HepG2 (cell line): ENCODE results near the gene DUSP8. TPM values are rescaled to one million over a fixed set of nuclear protein-coding genes. Genes with fewer than 3 reads are reported as not detected.

ENCODE experiments used
- ATAC-seq: fragments of 200-7000 bp; cut with Tn5 transposase; 3 replicates; pipeline ENCODE4 v1.9.1; 2020; ENCODE audit warnings: mild to moderate bottlenecking, moderate library complexity
- BruUV-seq: library from RNA; stranded (reverse); fragments of 400-500 nt; replicated peaks from 2 replicates; lab custom pipeline; 2021; lab: Mats Ljungman, UMichigan
- CTCF ChIA-PET: fragments of 300-600 bp; formaldehyde crosslinking; extraction: SDS; loops from one replicate; lab custom pipeline; 2021; ENCODE audit warnings: low total read pairs, inconsistent platforms, low intra/inter-chr PET ratio; lab: Yijun Ruan, JAX
- POLR2A ChIA-PET: fragments of 350-600 bp; sonication (Branson Sonifier 250); formaldehyde crosslinking; loops from one replicate; lab custom pipeline; 2020; ENCODE audit warnings: antibody characterized with exemption, inconsistent platforms; lab: Yijun Ruan, JAX
- DNase-seq: peaks from one replicate; pipeline ENCODE4 v3.0.0-alpha.2; 2015; ENCODE audit warnings: low spot score
- FAIRE-seq: peaks from 3 replicates; lab custom pipeline; 2011; peaks lifted over from hg19 to GRCh38; lab: Jason Lieb, UNC
- H2AFZ ChIP-seq: one replicate; pipeline ENCODE4 v1.6.1; 2011; ENCODE audit warnings: low read length, inconsistent platforms
- H3K27ac ChIP-seq: fragments of 300-600 bp; 3 replicates; pipeline ENCODE4 v1.8.0; 2011; ENCODE audit warnings: mixed run types, mild to moderate bottlenecking, mixed read lengths, low read length, inconsistent platforms; ENCODE audit not compliant: insufficient read depth; ENCODE audit errors: extremely low read length
- H3K27me3 ChIP-seq, 2 experiments: fragments of 200-600 bp in 1 of 2; 2 replicates in 1 of 2; 3 replicates in 1 of 2; pipeline versions ENCODE4 v1.6.0 to v1.8.0; 2011; ENCODE audit warnings: low read length in 2 of 2, mild to moderate bottlenecking in 2 of 2, moderate library complexity in 2 of 2, inconsistent platforms in 1 of 2; ENCODE audit not compliant: insufficient read depth in 2 of 2, control insufficient read depth in 1 of 2
- H3K36me3 ChIP-seq, 2 experiments: fragments of 200-600 bp in 1 of 2; replicated peaks in 1 of 2; 2 replicates in 1 of 2; 3 replicates in 1 of 2; pipeline versions ENCODE4 v1.5.1 to v1.8.0; 2011; ENCODE audit warnings: low read length in 2 of 2, inconsistent platforms in 1 of 2; ENCODE audit not compliant: insufficient read depth in 2 of 2, control insufficient read depth in 1 of 2
- H3K4me1 ChIP-seq: 2 replicates; pipeline ENCODE4 v1.5.1; 2012; ENCODE audit warnings: low read length, inconsistent platforms; ENCODE audit not compliant: insufficient read depth
- H3K4me2 ChIP-seq: 2 replicates; pipeline ENCODE4 v1.6.0; 2011; ENCODE audit warnings: low read depth, low read length, inconsistent platforms
- H3K4me3 ChIP-seq, 3 experiments: fragments of 200-600 bp in 1 of 3; sonication (generic), shearing (Covaris generic) in 1 of 3; replicated peaks in 1 of 3; 2 replicates each; pipeline ENCODE4 v1.5.1; 2011 to 2016; ENCODE audit warnings: low read length in 3 of 3, inconsistent platforms in 2 of 3, low read depth in 2 of 3, mild to moderate bottlenecking in 2 of 3, control low read depth in 1 of 3, mixed read lengths in 1 of 3; ENCODE audit not compliant: insufficient read depth in 1 of 3
- H3K79me2 ChIP-seq: one replicate; pipeline ENCODE4 v1.6.1; 2011; ENCODE audit warnings: low read length, inconsistent platforms; ENCODE audit not compliant: insufficient read depth
- H3K9ac ChIP-seq: 2 replicates; pipeline ENCODE4 v1.6.0; 2011; ENCODE audit warnings: mild to moderate bottlenecking, low read depth, low read length, inconsistent platforms; ENCODE audit not compliant: insufficient read depth
- H3K9me3 ChIP-seq: 2 replicates; pipeline ENCODE4 v1.5.1; 2012; ENCODE audit warnings: mild to moderate bottlenecking, low read length
- H4K20me1 ChIP-seq: 2 replicates; pipeline ENCODE4 v1.6.0; 2011; ENCODE audit warnings: inconsistent platforms, mild to moderate bottlenecking, low read length, moderate library complexity; ENCODE audit not compliant: insufficient read depth
- JUNB ChIP-seq: sonication (generic); formaldehyde crosslinking; IDR thresholded peaks from 2 replicates; pipeline ENCODE4 v1.8.0; 2022; ENCODE audit warnings: missing genetic modification reagents, mild to moderate bottlenecking, borderline replicate concordance
- MAFK ChIP-seq, 2 experiments: IDR thresholded peaks in 1 of 2; conservative IDR thresholded peaks in 1 of 2; 2 replicates each; pipeline ENCODE4 v1.6.1; 2011; ENCODE audit warnings: improper control_type of control experiment in 2 of 2, low read length in 2 of 2
- ZNF331 ChIP-seq: sonication (generic); formaldehyde crosslinking; IDR thresholded peaks from 2 replicates; pipeline ENCODE4 v1.4.0; 2020; ENCODE audit warnings: missing genetic modification reagents
- WGBS: methylation state at CpG from one replicate; pipeline ENCODE4 v1.1.6; 2017; ENCODE audit warnings: low lambda C conversion rate; 5-methylcytosine and 5-hydroxymethylcytosine counted together
- in situ Hi-C: cut with HindIII; loops from 2 replicates; pipeline ENCODE4 v1.10.0; 2017; ENCODE audit warnings: low pct_unique_long_range_greater_than_20kb; ENCODE audit not compliant: extremely low pct_ligation_motif_present
- intact Hi-C: fragments of 100-400 bp; cut with micrococcal nuclease; formaldehyde crosslinking; loops from one replicate; pipeline ENCODE4 v1.10.0; 2022; ENCODE audit not compliant: unreplicated experiment
- polyA plus RNA-seq, 8 experiments: library from polyadenylated mRNA; depleted of rRNA in 3 of 8; stranded (reverse) in 7 of 8; unstranded in 1 of 8; fragments of >200 nt; fragmentation: Illumina TruSeq in 4 of 8; extraction: Trizol in 4 of 8; gene quantifications; 2 replicates each; pipeline versions ENCODE4 v1.2.1 to v1.2.3, GENCODE V29; 2011 to 2016; ENCODE audit warnings: low read depth in 4 of 8, missing spikeins in 1 of 8, mixed read lengths in 1 of 8; ENCODE audit not compliant: insufficient read depth in 1 of 8
- total RNA-seq, 5 experiments: library from RNA; depleted of rRNA; stranded (reverse); fragments of >200 nt; fragmentation: Illumina TruSeq; extraction: Trizol; gene quantifications; 2 replicates each; pipeline ENCODE4 v1.2.3, GENCODE V29; 2016; ENCODE audit warnings: low read depth in 1 of 5

The DUSP8 gene
- total and polyA plus RNA-seq, 2 of the 13 experiments (the other 11 are each of a cell fraction or from before 2014, with no cell fraction given): 1.8 to 8.0 TPM

- no peaks in the 10 kb centered on the region for H3K36me3 ChIP-seq
- no peaks in the 10 kb centered on the region for H3K9me3 ChIP-seq
- no peak for ATAC-seq
- no TSS peak for BruUV-seq
- in situ Hi-C loops: no loop called here
- CTCF ChIA-PET: no interaction called here
- no peaks in the 10 kb centered on the region for H3K27me3 ChIP-seq
- peaks cover 15% of the 10 kb centered on the region for H3K4me1 ChIP-seq
- WGBS: 90% methylated on average over 19 of the region's 19 CpGs
- POLR2A ChIA-PET: no interaction called here
- no peak overlapping the region for H3K27ac ChIP-seq
- peaks cover 59% of the 10 kb centered on the region for H4K20me1 ChIP-seq
- peaks cover 4% of the 10 kb centered on the region for H3K79me2 ChIP-seq
- no peak overlapping the region for H3K4me2 ChIP-seq
- no peak overlapping the region for H3K9ac ChIP-seq
- DNase-seq: no peak
- H2AFZ ChIP-seq: no peak overlapping the region
- intact Hi-C loops: no loop called here
- no peak for FAIRE-seq
- H3K4me3 ChIP-seq: no peak overlapping the region
- TF ChIP-seq JUNB (CRISPR knock-in tag) (no peak), MAFK (conservative IDR thresholded peaks at IDR 0.05 in 1 of 2, IDR thresholded peaks at IDR 0.05 in 1 of 2; ENCODE audit: low read length in 2 of 2) (peak in 1 of 2 experiments; percentile 54; a peak in 3 of 4 replicates)
These were observed 51.3 kb downstream of the DUSP8 start for GRCh38 chr11:1520663-1521267.

GRCh38 chr11:1520209-1520662 is 51.8 kb downstream of the DUSP8 start:
- Histone ChIP-seq H3K9ac (no peak overlapping the region), H3K79me2 (peaks cover 4% of the 10 kb centered on the region), H3K4me3 (no peak overlapping the region), H3K4me2 (no peak overlapping the region), H3K4me1 (peaks cover 15% of the 10 kb centered on the region), H3K27me3 (no peaks in the 10 kb centered on the region), H2AFZ (no peak overlapping the region), H3K27ac (no peak overlapping the region), H3K9me3 (no peaks in the 10 kb centered on the region), H4K20me1 (peaks cover 60% of the 10 kb centered on the region), H3K36me3 (no peaks in the 10 kb centered on the region)
- CTCF ChIA-PET: no interaction called here
- intact Hi-C loops (no loop called here), in situ Hi-C loops (no loop called here)
- BruUV-seq: no TSS peak
- POLR2A ChIA-PET: no interaction called here
- TF ChIP-seq ZNF331 (CRISPR knock-in tag): no peak
- FAIRE-seq (no peak), DNase-seq (no peak), ATAC-seq (no peak)
- 85% methylated on average over 10 of the region's 13 CpGs for WGBS
